Superior temporal gyrus (tissue), 1 donor: ENCODE measurements around the gene NRXN2.
"Not testable (repeated sequence)": the region's sequence is repeated elsewhere in the genome, so short reads cannot be mapped to it uniquely, and the experiment has no call there.

Source experiments
- DNase-seq: peaks from one replicate; pipeline ENCODE4 v3.0.0-alpha.2; 2016; ENCODE audit errors: extremely low spot score

Gene NRXN2

DNA sequence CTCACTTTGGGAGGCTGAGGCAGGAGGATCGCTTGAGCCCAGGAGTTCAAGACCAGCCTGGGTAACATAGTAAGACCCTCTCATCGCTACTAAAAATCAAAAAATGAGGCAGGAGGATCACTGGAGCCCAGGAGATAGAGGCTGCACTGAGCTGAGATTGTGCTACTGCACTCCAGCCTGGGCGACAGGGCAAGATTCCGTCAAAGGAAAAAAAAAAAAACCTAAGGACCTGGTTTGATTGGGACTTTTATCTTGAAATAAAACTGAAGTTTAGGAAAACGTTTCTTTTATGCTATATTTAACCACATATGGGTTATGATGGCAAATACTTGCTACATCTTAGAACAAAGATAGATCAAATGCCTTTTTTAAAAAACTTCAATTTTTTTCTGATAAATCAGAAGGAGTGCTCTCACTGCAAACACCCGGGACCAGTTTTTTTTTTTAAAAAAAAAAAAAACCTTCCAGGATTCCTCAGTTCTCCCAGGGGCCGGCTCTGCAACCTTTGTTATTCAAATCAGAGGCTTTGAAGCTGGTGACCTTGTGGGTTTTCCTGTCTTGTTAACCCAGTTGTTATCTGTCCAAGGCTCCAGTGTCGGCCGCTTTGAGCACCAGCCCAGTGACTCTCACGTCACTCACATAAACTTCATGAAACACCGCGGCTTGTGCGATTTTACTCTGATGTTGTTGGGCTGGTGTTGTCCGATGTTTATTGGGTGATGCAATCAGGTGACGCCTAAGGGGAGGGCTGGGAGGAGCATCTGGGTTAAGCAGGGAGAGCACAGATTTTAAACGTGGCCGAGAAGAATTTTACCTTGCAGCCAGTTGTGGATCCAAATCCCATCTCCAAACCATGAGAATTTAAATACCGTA is 156.7 kb downstream of the NRXN2 start:
- no peak for DNase-seq

DNA sequence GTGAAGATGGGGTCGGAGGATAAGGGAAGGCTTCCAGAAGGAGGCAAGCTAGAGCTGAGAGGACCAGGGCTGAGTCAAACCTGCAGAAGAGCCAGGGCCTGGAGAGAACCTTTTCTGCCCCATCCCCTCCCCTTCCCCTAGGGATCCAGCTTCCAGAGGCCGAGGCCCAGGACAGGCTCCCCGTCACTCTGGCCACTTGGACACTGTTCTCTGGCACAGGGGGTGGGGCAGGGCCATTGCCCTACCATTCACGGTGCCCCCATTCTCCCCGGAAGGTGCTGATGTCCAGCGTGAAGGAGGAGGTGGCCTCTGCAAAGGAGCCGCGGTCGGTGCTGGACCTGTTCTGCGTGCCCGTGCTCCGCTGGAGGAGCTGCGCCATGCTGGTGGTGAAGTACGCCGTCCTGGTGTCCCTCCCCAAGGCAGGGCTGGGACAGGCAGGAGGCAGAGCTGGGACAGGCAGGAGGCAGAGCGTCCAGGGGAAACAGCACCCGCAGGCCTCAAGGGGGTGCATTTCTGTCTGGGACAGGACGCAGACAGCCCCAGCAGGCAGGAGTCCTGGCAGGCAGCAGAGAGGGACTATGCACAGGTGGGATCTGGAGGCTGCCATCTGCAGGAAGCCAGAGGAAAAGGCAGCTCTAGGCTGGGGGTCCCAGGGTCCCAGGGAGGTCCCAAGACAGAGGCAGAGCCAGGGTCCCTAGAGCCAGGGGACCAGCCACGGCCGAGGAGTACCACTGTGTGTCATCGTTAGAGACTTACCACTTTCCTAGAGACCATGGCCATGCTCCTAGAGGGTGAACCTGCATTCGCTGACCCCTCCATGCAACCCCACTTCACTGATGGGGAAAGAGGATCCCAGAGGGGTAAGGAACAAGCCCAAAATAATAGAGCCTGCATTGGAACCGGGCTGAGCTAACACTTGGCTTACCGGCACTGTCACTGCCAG is 157.8 kb downstream of the NRXN2 start:
- no peak for DNase-seq

DNA sequence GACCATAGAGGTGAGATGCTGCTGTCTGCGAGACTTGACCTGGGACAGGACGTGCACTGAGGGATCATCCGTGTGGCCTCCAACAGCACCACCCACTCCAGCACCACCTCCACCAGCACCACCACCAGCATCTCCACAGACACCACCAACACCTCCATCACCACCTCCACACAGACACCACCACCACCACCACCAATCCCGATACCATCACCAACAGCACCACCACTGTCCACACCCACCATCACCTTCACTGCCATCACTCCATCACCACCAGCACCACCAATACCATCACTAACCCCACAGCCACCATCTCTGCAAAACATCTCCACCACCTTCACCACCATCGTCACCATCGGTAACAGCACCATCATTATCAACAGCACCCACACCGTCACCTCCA is 158.6 kb downstream of the NRXN2 start:
- no peak for DNase-seq

DNA sequence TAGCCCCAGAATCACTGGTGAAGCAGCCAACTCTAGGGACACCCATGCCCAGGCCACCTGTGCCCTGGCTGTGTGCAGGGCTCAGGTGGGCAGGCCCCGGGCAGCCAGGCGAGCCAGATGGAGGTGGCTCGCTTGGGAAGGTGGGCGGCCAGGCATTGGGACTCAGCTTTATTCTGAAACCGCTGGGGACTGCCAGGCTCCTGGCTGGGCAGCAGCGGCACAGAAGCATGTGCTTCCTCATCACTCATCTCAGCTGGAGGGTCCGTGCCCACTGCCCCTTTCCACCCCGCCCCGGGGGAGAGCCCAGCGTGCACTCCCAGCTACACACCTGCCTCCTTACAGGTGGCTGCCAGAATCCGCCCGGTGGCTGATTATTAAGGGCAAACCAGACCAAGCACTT is 159.0 kb downstream of the NRXN2 start:
- DNase-seq: no peak

DNA sequence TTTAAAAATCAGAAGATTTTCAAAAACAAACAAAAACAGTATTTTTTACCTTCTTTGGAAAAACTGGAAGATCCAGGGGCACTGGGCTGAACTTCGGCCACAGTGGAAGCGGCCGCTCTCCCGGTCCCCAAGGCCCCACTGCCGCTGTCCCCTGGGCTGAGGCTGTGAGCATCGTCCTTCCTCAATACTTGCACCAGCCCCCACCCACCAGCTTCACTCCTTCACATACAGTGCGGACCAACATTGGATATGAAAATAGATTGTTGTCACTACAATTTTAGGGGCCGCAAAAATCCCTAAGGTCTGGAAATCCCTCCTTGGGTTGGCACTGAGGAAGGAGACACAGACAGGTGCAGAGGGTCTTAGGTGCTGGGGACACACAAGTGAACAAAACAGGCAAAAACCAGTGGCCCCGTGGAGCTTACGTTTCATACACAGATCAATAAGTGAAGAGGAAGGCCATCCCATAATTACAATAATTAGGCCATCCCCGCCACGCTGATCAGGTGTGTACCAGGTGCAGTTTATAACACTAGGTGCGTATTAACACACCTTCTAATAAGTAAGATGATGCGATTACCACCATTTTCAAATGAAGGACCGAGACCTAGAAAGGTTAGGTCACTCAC is 160.2 kb downstream of the NRXN2 start:
- DNase-seq: no peak

DNA sequence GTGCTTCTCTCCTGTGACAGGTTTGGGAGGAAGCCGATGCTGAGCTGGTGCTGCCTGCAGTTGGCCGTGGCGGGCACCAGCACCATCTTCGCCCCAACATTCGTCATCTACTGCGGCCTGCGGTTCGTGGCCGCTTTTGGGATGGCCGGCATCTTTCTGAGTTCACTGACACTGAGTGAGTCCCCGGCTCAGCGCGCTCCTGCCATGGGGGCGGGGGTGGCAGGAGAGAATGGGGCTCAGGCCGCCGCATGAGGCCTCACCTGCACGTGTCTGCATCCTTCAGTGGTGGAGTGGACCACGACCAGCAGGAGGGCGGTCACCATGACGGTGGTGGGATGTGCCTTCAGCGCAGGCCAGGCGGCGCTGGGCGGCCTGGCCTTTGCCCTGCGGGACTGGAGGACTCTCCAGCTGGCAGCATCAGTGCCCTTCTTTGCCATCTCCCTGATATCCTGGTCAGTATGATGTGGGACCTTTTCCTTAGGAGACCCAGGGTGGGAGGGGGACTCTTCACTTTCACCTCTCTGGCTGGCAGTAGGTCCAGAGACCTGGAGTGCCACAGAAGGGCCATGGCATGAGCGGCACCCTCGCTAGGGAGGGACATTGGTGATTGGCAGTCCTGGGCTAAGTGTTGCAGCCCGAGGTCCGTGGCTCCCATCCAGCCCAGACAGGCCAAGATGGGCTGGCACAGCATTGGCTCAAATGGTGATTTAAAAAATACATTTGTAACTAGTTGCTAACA is 160.8 kb downstream of the NRXN2 start:
- no peak for DNase-seq

DNA sequence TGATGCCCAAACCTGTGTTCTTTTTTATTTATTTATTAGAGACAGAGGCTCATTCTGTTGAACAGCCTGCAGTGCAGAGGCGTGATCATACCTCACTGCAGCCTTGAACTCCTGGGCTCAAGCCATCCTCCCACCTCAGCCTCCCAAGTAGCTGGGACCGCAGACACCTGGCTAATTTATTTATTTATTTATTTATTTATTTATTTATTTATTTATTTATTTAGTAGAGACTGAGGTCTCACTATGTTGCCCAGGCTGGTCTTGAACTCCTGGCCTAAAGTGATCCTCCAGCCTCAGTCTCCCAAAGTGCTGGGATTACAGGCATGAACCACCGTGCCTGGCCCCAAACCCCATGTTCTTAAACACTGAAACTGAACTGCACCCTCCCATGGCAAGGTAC is 161.6 kb downstream of the NRXN2 start:
- not testable (repeated sequence) for DNase-seq

DNA sequence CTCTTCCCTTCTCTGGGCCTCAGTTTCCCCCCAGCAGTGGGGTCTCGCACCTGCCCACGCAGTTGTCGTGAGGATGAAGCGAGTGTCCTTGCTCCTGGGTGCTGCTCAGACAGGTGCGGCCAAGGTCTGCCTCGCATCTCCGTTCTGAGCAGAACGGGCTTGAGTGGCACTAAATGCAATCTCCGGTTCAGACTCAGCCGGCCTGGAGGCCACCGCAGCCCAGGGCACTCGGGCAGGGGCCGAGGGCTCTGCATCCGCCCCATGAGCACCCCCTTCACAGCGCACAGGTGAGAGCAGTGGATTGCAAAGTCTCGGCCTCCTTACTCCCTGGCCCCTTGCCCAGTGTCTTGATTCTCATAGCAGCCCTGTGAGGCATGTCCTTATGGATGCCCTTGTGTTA is 162.1 kb downstream of the NRXN2 start:
- no peak for DNase-seq

DNA sequence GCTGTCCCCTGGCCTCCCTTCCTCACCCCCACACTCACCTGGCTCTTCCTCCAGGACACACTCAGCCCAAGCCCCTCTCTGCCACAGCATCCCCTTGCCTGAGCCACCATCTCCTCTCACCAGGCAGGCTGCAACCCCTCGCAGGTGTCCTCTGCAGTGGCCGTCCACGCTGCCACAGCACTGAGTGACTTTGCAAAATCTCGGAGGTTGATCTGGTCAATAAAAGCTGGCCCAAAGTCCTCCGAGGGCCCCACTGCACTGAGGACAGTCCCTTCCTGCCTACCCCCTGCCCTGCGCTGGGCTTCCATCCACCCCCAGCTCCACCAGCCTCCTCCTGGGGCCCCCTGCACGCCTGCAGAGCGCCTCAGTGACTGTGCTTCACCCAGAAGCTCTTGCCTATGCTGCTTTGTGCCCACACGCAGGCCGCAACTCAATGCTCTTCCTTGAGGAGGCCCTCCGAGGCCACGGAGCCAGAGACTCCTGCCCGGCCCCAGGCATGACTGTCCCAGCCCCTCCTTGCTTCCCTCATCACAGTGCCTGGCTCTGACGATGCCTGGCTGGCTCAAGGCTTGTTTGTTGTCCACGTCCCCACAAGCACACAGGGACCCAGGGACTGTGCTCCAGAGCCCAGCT is 162.7 kb downstream of the NRXN2 start:
- DNase-seq: no peak

DNA sequence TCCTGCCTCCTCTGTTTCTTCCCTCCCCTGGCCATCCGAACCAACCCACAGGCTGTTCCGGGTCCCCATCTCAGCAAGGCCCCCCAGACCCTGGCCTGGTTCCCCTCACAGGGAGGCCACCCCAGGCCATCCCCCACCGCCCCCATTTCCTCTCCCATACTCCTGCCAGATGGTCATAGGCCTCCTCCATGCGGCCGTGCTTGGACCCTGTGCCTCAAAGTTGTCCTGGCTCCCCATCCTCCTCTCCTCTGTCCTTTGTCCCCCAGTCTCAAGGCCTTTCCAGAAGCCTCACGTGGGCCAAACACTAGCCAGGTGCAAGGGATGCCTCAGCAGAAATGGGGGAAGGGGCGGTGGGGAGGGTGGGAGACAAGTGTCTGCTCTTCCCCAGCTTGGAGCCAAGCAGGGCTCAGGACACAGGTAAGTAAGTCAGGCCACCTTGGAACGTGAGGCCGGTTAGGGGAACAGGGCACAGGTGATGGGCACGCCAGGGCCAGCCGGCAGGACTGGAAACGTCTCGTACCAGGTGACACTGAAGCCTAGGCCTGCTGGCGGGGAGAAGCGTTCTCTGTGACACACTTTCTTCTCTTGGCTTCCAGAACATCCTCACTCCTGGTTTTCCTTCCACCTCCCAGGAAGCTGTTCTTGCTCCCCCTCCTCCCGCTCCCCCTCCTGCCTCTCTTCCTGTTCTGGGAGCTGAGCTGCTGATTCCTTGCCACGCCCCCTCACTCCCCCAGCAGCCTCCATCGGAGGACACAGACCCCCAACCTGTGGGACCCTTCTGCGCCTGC is 163.5 kb downstream of the NRXN2 start:
- DNase-seq: no peak

DNA sequence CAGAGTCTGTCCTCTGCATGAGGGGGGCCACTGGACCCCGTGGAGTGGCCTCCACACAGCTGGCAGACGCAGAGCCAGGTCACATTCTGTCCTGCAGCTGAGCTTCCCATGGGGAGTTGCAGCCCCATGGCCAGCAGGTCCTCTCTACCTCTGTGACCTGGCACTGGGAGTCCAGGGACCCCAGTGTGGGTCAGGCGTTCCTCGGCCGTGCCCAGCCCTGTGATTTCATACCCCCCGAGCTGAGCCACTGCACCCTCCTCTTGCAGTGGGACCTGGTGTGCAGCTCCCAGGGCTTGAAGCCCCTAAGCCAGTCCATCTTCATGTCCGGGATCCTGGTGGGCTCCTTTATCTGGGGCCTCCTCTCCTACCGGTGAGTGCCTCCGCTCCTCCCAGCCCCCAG is 164.1 kb downstream of the NRXN2 start:
- no peak for DNase-seq

DNA sequence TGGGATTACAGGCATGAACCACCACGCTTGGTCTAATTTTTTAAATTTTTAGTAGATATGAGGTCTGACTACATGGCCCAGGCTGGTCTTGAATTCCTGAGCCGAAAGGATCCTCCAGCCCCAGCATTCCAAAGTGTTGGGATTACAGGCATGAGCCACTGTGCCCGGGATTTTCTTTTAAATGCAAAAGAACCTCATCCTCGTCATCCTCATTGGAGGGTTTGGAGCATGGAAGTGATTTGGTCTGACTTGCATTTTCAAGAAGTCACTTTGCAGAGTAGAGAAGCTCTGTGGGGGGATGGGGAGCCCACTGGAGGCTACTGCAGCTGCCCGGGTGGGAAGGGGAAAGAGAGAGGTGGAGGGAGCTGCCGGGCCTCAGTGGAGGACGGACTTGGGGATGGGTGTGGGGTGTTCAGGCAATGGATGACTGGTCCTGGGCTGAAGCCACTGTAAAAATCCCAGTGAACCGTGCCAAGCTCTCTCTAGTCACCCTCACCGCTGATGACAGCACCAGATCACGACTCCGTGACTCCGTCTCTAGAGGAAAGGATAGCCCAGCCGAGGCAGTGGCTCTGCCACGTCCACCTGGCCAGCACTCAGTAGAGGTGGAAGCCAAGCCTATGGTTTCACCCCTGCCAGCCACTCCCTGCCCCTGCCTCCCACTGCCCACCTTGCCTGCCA is 164.8 kb downstream of the NRXN2 start:
- no peak for DNase-seq

DNA sequence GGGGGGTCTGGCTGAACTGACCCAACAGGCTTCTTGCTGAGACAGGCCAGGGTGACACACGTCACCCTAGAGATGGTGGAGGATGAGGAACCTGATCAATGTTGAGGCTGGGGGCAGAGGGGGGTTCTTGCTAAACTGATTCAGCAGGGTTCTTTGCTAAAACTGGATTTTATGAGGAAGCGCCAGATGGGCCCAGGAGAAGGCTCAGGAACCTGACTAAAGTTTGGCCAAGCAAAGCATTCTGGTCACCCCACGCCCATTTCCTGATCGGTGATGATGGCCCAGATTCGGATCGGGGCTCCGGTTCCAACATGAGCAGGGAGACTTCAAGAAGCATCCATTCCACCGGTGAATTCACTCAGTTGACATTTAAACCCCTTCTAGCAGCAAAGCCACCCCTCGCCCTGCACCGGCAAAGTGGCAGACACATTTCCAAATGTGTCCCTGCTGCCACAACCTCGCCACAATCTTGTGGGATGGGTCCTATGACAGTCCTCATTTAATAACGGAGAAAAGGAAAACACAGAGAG is 166.2 kb downstream of the NRXN2 start:
- DNase-seq: no peak
